IPS-11a (cell line): ENCODE data around the gene PFAS.

Experiments used
- H3K4me3 ChIP-seq: one replicate; pipeline ENCODE4 v1.5.1; 2013; ENCODE audit warnings: low read depth, low read length, control low read depth

Gene PFAS

DNA sequence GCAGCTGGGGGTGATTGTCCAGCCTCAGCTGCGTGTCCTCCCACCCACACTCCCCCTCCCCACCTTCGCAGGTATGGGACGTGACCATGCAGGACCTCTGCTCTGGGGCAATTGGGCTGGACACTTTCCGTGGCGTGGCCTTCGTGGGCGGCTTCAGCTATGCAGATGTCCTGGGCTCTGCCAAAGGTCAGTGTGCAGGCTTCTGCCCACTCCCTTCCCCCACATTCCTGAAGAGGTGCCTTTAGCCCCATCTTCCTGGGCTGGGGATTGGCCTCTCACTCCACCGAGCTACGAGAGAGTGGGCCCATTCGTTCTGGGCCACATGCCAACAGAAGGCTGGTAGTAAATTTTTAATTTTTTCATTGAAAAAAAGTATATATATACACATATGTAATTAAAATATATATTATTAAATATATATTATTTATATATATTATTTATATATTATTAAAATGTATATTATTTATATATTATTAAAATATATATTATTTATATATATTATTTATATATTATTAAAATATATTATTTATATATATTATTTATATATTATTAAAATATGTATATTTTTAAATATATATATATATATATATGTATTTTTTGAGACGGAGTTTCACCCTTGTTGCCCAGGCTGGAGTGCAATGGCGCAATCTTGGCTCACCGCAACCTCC is 18.5 kb downstream of the PFAS start:
- H3K4me3 ChIP-seq = no peak overlapping the region

DNA sequence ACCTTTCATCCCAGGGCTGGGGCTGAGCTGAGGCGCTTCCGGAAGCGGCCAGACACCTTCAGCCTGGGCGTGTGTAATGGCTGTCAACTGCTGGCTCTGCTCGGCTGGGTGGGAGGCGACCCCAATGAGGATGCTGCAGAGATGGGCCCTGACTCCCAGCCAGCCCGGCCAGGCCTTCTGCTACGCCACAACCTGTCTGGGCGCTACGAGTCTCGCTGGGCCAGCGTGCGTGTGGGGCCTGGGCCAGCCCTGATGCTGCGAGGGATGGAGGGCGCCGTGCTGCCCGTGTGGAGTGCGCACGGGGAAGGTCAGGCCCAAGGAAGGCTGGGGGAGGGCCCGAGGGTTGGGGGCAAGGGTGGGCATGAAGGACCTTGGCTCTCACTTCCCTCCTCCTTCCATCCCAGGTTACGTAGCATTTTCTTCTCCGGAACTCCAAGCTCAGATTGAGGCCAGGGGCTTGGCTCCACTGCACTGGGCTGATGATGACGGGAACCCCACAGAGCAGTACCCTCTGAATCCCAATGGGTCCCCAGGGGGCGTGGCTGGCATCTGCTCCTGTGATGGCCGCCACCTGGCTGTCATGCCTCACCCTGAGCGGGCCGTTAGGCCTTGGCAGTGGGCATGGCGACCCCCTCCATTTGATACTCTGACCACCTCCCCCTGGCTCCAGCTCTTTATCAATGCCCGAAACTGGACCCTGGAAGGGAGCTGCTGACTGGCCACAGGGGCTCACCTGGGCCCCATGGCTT is 19.6 kb downstream of the PFAS start:
- no peak overlapping the region for H3K4me3 ChIP-seq

DNA sequence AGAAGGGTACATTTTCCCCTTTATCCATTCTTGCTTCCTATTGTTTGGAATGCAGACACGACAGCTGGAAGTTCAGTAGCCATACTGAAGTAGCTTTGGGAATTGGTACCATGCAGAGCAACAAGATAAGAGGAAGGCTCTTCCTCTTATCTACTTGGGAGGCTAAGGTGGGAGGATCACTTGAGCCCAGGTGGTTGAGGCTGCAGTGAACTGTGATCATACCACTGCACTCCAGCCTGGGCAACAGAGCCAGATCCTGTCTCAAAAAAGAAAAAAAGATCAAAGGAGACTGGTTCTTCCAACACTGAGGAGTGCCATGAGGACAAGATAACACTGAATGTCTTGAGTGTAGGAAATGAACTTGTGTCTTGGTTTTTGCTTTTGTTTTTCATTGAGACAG is 23.3 kb downstream of the PFAS start:
- H3K4me3 ChIP-seq = no peak overlapping the region

DNA sequence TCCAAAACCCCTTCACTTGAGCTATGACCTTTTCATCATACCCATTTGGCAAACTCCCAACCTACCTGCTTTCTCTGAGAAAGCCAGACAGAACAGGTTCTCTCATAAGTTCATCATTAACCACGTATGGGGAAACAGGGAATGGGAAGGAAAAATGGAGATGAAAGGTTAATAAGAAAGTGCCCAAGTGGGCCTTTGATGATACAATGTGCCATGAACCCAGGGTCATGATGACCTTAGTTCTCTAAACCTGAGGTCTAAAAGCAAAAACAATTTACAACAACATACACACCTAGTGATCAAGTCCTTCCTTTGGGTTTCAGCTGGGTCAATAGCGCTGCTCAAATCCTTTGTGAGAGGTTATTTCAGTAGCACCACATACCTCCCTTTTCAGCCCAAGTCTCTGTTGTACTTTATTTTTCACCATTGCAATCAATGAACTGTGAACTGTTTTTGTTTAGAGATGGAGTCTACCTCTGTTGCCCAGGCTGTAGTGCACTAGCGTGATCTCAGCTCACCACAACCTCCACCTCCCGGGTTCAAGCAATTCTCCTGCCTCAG is 24.9 kb downstream of the PFAS start:
- no peak overlapping the region for H3K4me3 ChIP-seq

DNA sequence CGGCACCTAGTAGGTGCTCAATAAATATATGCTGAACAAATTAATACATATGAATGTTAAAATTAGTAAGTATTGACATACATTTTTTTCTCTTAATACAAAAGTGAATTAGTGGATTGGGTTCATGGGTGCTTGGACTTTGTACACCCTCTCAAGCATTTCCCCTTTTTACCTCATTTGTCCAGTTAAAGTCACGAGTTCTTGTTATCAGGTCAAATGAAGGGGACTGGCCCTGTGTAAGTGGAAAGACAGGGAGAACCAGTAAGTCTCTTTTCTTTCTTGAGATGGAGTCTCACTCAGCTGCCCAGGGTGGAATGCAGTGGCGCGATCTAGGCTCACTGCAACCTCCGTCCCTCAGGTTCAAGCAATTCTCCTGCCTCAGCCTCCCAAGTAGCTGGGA is 25.7 kb downstream of the PFAS start:
- H3K4me3 ChIP-seq = no peak overlapping the region

DNA sequence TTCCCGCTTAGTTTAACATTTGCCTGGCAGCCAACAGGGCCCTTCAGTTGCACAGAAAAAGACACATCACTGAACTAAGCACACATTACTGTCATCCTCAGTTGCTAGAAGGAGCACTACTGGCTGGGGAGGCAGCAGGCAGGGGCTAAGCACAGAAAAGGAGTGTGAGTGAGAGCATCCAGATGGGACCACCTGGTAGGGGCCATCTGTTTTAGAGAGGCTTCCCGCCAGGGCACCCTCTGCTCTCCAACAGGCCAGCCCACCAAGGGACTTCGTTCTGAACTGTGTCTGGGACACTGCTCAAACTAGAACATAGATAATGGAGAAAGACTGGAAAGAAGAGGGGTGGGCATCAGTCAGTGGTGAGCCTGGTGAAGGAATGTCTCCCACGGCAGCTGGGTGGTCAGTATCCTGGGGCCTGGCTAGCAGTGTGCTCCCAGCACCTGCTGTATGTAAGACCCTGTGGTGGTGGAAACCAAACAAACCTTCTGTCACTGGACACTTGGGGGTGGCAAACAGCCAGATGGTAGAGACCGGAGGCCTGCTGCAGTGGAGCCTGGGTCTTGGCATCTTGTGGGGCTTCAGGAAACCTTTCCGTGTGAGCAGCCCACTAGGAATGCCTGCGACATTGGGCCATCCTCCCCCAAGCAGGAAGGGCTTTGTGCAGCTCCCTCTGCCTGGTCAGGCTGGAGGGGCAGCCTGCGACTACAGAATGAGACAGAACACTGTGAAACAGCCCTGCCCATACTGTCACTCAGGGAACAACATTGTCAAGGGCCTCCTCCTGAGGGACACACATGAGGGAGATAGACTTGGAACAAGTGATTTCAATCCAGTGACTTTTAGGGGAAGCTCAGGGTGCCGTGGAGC is 26.6 kb downstream of the PFAS start:
- H3K4me3 ChIP-seq = no peak overlapping the region

DNA sequence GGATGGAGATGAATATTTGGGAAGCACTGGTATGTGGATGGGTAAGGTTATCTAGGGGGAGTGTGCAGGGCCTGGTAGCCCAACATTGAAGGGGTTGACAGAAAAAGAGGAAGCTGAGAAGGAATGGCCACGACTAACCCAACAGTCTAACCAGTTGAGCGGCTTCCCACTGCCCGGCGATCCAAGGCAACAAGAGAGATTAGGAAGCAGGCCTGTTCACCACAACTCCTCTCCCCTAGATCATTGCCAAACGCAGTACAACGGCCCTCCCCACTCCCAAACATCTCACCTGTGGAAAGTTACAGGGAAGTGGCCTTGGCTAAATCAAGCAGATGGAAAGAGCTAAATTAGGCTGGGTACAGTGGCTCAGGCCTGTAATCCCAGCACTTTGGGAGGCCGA is 28.2 kb downstream of the PFAS start:
- H3K4me3 ChIP-seq = no peak overlapping the region

DNA sequence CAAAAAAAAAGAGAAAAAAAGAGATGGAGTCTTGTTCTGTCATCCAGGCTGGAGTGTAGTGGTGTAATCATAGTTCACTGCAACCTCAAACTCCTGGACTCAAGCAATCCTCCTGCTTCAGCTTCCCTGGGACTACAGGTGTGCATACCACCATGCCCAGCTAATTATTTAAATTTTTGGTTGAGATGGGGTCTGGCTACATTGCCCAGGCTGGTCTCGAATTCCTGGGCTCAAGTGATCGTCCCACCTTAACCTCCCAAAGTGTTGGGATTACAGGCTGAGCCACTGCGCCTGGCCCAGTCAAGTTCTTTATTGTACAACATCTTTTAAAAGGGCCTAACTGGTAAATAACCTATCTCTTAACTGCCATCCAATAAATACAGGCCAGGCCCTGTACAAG is 33.3 kb downstream of the PFAS start:
- H3K4me3 ChIP-seq = no peak overlapping the region

DNA sequence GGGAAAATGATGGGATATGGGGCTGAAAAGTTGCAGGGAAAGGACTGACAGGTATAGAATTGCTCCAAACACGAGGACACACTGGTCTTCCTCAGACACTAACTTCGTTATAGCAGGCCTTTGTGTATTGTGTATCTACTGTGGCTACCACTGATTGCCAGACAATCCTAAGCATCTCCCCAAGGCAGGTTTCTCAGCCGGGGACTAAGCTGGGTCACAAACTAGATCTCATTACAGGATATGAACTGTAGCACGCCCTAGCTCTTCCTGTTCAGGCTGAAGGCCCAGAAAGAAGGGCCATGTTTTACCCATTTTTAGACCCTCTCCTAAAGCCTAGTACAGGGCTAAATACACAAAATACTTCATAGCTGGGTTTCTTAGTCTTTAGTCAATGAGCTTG is 34.3 kb downstream of the PFAS start:
- H3K4me3 ChIP-seq = no peak overlapping the region

DNA sequence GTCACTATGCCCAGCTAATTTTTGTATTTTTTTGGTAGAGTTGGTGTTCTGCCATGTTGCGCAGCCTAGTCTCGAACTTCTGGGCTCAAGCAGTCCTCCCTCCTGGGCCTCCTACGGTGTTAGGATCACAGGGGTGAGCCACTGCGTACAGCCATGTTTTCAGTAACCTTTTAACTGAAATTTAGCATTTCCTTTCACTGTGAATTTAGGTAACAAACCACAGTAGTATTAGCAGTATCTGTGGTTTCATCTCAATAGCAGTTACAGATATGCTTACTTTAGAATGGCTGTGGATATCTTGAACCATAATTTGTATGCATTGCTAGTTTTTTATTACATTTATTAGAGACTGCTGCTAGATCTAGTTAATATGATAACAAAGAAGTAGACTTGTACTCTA is 35.0 kb downstream of the PFAS start:
- H3K4me3 ChIP-seq = no peak overlapping the region

DNA sequence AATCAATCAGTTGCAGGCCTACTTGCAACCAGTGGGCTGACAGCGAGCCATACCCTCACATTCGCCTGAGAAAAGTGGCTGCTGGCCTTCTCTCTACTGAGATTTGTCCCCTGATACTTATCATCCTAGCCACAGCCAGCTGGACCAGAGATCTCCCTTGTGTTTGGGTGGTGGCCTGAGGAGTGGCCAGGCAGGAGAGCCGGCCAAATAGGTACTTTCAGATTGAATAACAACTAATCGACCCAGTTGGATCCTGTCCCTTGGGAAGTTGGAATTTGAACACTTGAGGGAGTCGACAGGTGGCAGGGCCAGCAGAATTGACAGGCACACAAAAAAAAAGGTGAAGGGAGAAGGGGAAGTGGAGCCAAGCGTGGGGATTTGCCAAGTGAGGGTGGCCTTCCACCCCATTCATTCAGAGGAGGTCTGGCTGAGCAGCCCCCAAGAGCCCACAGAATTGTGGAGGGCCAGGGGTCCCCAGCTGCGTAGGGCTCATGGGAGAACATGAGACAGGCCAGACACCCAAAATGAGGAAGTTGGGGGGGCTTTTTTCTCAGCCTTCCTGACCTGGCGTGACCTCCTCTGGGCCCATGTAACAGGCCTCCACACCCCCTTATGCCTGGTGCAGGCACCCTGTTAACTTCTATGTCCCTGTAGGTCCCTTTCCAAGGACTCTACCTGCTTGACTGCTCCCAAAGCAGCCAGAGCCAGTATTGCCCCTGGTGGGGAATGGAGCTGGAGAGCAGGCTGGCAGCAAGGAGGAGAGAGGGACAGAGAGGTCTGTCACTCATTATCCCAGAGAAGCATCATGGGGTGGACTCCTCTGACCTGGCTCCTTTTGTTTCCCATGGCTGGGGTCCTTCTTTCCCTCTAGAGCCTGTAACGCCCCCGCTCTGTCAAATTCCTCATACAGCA is 36.4 kb downstream of the PFAS start:
- no peak overlapping the region for H3K4me3 ChIP-seq

DNA sequence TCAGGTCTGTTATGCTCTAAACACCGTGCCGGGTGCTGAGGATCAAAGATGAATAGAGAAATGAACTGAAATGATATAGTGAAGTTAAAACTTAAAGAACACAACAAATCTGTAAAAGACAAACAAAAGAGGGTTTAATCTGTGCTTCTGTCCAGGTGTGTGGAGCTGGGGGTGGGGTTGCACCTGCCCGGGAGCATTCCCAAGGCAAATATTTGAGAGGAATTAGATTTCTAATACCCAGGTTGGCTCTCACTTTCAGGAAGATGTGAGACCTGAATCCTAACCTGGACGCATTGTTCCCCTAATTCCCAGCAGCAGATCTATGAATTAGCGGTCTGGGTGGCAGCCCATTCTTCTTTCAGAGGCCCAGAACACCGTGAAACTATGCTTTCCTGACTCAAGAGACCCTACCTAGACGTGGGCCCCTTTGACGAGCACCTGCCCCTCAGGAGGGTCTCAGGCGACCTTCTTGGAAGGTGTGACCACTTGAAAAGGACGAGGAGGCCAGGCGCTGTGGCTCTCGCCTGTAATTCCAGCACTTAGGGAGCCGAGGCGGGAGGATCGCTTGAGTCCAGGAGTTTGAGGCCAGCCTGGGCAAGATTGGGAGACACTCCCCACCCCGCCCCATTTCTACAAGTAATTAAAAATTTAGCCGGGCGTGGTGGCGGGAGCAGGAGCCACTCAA is 38.7 kb downstream of the PFAS start:
- peak overlapping the region; percentile 88 for H3K4me3 ChIP-seq

DNA sequence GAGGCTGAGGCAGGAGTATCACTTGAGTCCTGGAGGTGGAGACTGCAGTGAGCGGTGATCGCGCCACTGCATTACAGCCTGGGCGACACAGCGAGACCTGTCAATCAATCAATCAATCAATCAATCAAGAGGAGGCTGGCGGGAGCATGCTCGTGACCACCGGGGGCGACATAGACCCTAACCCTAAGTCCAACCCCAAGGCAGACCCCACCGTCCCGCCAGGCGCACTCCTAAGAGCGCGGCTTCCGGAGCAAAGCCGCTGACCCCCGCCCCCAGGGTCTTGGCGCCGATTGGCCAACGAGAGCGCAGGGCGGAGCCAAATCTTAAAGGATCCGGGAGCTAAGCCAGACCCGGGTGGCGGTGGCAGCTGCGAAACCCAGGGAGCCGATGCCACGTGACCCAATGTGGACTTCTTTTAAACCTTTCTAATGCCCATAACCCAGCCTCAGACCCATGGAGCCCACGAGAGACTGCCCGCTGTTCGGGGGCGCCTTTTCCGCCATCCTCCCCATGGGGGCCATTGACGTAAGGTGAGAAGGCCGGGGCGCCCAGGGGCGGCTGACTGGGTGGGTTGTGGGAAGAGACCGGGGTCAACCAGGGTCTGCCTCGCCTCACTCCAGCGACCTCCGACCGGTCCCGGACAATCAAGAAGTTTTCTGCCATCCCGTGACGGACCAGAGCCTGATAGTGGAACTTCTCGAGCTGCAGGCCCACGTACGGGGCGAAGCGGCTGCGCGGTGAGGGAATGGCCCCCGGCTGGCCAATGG is 39.4 kb downstream of the PFAS start, which contains the start of gene RANGRF:
Gene RANGRF, plus strand, starts transcription at position 335 of the 767 bp plus-strand sequence. Its CDS starts 119 bp downstream, at position 454.
- H3K4me3 ChIP-seq = peak within 1 kb of the TSS; percentile 88

DNA sequence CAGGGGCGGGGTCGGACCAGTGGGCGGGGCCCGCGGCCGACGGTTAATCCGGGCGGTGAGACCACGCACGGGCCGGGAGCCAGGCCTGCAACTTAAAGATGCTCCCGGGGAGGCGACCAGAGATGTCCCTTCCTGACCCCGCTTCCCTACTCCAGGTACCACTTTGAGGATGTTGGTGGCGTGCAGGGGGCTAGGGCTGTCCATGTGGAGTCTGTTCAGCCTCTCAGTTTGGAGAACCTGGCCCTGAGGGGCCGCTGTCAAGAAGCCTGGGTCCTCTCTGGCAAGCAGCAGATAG is 40.0 kb downstream of the PFAS start:
- peak overlapping the region; percentile 88 for H3K4me3 ChIP-seq

DNA sequence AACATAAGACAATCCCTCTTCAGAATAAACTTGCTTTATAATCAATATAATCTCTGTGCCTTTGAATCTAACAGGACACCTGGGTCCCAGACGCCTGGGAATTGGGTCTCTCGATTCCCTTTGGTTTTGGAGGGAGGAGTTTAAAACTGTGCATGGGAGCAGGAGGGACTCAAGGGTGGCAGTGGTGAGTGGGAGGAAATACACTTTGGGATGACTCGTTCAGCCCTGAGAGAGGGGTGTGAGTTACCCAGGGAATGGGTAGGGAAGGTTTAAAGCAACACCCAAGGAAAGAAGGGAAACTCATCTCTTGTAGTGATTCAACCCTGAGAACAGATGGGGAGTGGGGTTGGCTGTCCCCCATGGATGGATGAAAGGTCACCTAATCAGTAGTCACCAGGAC is 41.0 kb downstream of the PFAS start:
- no peak overlapping the region for H3K4me3 ChIP-seq

DNA sequence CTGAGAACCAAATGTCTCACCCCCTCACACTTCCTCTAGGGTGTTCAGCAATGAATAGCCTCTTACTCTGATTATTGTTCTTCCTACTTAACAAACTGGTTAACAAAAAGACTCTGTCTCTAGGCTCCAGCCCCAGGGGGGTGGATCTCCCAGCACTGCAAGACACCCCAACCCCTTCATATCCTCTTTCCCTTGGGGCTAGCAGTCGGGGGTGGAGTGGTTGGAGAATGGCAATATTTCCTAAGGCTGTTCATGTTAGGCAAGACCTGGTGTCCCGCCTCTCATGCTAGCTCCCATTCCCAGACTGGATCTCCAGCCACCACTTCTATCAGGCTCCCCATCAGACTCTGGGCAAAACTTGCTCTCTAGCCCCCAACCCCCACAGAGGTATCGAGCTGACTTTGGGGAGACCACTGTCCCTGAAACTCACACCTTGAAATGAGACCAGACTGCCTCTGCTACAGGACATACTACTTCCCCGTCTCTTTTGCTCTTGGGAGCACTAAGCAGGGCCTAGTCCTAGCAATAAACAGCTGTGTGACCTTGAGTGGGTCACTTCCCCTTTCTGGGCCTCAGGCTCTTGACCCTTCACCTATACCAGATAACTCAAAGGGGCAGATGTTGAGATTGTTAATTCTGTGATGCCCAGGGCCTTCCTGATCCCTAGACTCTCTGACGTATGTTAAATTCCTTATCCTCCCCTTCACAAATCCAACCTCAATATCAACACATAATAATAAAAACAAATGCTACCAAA is 43.7 kb downstream of the PFAS start:
- H3K4me3 ChIP-seq = no peak overlapping the region

DNA sequence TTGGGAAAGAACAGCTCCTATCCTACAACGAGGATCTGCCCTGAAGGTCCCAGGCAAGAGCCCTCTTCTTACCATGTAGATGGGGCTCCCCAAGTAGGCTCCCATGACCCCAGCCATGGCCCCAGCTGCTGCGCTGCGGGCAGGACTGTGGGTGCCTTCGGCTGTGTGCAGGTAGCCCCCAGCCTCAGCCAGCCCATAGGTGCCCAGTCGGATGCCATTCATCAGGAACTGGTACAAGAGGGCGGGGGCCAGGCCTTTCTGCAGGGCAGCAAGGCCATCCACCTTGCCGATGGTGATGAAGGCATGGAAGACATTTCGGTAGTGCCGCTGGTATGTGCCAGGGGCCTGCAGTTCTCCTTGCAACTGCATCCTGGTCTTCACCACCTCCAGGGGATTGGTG is 45.3 kb downstream of the PFAS start:
- no peak overlapping the region for H3K4me3 ChIP-seq

DNA sequence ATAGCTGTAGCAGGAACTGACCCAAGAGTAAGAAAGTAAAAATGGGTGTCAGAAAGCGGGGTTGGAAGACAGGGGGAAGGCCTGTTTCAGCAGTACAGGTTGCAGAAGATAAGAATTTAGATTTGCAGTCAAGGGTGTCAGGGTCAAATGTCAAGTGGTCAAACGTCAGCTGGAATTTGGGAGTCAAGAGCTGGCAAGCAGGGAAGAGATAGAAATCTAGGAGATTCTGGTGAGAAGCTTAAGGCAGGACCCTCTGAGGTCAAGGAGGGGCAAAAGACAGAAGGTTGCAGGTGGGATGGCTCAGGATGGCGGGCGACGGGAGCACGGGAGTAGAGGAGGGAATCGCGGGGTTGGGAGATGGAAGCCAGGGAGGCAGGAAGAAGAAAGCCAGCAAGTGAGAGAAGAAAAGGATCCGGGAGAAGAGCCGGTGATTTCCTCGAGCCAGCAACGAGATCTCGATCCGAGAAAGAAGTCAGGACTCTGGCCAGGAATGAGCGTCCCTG is 45.8 kb downstream of the PFAS start:
- H3K4me3 ChIP-seq = peak overlapping the region; percentile 69
